GM21529 (cell line): ENCODE results near the gene SPACA6.
A peak's percentile ranks its signal among the peaks of the same experiment; 100 is the strongest.

Source experiments
- ATAC-seq: cut with Tn5 transposase; IDR thresholded peaks from one replicate; pipeline ENCODE4 v1.9.1; 2021; ENCODE audit not compliant: unreplicated experiment

The SPACA6 gene

DNA sequence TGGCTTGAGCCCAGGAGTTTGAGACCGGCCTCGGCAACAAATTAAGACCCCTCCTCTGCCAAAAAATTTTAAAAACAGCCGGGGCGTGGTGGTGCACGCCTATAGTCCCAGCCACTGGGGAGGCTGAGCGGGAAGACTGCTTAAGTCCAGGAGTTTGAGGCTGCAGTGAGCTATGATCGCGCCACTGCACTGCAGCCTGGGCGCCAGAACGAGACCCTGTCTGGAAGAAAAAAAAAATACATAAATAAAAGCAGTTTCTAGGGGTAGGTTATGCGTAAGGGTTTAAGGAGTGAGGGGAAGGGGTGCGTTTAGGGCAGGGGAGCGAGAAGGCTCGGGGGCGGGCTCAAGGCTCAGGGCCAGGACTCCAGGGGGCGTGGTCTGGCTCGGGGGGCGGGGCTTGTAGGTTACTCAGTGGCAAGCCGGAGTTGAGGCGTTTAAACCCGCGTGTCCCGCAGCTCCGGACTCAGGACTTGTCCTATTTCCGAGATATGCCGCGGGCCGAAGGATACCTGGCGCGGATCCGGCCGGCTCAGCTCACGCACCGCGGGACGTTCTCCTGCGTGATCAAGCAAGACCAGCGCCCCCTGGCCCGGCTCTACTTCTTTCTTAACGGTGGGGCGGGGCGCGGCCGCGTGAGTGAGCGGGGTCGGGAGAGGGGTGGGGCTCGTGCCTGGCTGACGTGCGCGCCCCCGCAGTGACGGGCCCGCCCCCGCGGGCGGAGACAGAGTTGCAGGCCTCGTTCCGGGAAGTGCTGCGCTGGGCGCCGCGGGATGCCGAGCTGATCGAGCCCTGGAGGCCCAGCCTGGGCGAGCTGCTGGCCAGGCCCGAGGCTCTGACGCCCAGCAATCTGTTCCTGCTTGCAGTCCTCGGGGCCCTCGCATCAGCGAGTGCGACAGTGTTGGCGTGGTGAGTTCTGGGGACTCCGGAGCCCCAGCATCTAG is 10.7 kb downstream of the SPACA6 start:
- peak; percentile 87 for ATAC-seq

DNA sequence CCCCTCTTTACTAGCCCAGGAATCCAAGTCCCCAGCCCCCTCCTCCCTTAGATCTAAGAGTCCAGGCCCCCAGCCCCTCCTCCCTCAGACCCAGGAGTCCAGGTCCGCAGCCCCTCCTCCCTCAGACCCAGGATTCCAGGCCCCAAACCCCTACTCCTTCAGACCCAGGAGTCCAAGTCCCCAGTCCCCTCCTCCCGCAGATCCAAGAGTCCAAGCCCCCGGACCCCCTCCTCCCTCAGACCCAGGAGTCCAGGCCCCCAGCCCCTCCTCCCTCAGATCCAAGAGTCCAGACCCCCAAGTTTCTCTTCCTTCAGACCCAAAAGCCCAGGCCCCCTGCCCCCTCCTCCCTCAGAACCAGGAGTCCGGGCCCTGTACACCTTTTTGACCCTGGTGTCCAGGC is 11.5 kb downstream of the SPACA6 start:
- ATAC-seq: no peak

DNA sequence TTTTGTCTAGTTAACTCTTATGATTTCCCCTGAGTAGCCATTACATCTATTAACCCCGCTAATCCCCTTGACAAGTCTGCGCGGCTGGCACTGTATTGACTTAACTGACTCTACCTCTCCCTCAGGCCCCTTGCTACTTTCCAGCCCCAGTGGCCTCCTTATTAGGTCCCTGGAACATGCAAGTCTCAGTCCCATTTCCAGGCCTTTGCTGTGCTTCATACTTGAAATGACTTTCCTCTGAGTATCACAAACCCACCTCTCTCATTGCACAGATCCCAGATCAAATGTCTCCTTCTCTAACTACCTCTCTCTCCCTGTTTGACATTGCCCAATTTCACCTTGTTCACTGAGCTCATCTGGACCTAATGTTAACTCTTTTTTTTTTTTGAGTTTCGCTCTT is 13.2 kb downstream of the SPACA6 start:
- ATAC-seq: no peak

DNA sequence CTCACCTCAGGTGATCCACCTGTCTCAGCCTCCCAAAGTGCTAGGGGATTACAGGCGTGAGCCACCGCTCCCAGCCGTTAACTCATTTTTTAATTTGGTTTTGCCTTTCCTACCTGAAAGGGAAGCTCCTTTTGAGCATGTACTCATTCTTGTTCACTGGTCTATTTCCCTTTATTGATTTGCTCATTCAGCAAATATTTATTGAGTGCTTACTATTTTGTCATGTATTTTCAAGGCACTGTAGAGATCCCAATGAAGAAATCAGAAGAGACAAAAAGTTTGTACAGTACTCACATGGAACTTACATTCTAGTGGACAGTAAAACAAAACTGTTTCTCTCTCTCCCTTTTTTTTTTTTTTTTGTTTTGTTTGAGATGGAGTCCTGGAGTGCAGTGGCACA is 13.8 kb downstream of the SPACA6 start:
- ATAC-seq: no peak

GRCh38 chr19:51708811-51709210 is 15.7 kb downstream of the SPACA6 start:
- ATAC-seq: no peak

DNA sequence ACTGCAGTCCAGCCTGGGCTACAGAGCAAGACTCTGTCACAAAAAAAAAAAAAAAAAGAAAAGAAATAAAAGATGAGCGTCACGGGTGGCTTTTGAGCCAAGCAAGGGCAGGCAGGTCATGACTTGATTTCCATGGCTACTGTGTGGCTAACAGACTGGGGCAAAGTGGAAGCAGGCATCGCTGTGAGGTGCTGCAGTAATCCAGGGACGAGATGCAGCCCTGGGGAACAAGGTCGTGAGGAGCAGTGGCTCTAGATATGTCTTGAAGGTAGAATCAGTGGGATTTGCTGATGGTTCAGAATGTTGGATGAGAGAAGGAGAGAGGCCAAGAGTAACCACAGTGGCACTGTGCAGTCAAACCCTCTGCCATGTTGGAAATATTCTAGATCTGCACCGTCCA is 16.4 kb downstream of the SPACA6 start:
- ATAC-seq: no peak

GRCh38 chr19:51710163-51710562 is 17.0 kb downstream of the SPACA6 start:
- no peak for ATAC-seq

DNA sequence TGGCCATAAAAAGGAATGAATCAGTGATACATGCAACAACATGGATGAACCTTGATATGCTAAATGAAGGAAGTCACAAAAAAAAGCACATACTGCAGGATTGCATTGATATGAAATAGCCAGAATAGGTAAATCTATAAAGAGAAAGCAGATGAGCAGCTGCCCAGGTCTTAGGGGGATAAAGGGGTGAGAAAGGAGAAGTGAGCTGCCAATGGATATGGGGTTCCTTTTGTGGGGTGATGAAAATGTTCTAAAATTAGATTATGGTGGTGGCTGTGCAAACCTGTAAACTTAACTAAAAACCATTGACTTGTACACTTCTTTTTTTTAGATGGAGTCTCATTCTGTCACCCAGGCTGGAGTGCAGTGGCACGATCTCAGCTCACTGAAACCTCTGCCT is 18.6 kb downstream of the SPACA6 start:
- no peak for ATAC-seq

- ATAC-seq: no peak
Observed at GRCh38 chr19:51712461-51713081, 19.4 kb downstream of the SPACA6 start.

DNA sequence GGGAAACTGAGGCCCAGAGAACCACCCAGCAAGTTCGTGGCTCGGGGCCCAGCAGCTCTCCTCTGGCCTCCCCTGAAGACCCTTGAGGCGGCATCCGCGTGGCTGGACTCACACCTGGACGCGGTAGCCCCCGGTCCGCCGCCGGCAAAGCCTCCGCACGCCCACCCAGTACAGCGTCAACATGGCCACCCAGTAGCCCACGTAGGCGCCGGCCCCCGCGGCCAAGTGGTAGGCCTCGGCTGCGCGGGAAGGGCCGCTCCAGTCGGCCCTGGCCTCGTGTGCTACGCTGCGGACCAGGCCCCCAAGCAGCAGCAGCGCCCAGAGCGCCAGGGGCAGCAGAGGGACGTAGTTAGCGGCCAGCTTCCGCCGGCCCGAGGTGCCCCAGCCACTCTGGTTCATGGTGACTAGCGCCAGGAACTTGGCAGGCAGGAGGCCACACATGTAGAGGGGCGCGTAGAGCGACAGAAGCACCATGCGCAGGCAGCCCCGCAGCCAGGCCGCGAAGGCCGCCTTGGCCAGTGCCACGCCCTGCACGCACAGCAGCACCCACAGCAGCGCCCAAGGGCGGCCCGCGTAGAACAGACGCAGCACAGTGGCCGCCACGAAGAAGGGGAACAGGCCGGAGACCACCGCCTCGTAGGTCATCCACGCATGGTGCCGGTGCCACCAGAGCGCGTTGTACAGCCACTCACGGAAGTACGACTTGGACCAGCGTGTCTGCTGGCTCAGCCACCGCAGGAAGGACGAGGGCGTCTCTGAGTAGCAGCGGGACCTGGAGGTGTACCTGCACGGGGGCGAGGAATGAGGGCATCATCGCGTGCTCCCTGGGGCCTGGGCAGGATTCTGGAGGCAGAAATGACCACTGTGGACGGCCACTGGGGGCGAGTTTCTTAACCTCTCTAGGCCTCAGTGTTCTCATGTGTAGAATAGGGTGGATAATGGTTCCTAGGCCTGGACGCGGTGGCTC is 20.5 kb downstream of the SPACA6 start:
- ATAC-seq: no peak

DNA sequence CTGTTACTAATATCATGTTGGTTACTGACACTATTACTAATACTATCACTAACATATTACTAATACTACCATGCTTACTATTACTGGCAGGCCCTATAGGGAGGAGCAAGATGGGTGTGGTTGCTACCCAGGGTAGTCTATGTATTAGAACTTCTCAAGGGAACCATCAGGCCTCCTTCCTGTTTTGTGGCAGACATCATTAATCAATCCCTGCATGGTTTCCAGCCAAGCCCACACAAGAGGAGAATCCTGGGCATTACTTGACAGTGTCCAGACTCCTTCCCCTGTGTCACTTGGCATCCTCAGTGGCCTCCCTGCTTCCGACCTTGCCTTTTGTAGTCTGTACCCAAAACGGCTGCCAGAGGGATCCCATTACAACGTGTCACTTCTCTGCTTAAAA is 21.7 kb downstream of the SPACA6 start:
- no peak for ATAC-seq

DNA sequence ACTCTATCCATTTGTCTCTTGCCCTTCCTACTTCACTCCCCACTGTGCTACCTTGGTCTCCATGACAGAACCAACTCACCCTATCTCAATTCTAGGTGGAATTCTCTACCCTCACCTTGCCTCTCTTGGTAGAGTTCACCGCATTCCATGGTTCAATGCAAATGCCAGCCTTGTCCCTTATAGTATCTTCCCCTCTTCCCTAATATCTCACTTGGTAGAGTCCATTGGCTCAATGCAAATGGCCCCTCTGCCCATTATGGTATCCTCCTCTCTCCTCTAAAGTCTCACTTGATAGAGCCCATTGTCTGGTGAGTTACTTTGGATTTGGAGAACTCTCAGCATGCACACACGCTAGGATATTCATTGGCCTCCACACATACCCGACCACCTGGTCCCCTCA is 22.7 kb downstream of the SPACA6 start:
- ATAC-seq: no peak

DNA sequence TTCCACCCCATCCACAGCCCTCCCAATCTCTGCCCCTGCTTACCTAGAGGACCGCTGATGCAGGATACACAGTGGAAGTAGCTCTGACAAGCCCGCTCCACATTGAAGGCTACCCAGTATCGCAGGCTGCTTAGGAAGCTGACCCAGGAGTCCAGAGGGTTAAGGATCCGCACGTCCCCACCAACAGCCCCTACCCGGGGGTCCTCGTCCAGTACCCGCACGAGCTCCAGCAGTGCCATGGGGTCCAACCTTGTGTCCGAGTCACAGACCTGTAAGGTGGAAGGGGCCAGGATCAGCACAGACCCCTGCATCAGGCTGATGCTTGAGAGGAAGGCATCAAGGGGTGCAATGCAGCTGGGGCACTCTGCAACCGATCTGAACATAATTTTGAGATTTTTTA is 23.8 kb downstream of the SPACA6 start:
- no peak for ATAC-seq

DNA sequence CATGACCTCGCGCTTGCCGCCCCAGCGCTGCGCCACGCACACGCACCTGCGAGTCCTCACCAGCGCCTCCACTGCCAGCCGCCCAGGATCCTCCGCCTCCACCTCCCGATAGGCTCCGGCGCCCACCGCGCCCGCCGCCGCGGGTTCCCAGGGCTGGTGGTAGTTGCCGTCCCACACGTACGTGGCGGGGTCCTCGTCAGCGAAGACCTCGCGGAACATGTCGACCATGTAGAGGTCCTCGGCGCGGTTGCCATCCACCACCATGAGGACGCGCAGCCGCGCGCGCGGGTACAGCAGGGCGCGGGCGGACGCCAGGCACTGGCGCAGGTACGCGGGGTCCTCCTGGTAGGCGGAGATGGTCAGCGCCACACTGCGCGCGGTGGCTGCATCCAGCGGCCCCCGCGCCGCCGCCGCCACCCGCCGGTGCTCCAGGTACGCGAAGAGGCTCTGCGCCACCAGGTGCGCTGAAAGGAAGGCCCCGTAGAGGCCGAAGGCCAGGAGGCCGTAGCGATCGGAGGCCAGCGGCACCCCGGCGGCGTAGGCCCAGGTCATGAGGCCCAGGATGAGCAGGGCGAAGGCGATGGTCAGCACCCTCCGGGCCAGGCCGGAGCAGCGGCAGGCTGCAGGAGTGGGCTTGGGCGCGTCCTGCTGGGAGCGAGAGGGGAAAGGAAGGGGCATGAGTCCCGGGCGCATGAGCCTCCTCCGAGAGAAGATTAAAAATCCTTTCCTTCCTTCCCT is 26.3 kb downstream of the SPACA6 start:
- ATAC-seq: no peak

DNA sequence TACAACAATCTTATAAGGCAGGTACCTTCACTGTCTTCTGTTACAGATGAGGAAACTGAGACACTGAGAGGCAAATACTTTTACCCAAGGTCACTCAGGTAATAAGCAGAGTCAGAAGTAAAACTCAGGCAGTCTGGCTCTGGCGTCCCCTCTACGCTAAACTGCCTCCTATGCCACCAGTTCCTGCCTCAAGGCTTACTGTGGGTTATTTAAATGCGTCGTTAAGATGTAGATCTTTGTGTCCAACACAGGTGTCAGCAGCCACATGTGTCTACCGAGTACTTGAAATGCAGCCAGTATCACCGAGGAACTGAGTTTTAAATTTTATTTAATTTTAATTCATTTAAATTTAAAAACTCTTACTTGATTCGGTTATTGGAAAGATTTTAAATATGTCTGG is 28.8 kb downstream of the SPACA6 start:
- no peak for ATAC-seq

GRCh38 chr19:51722492-51722891 is 29.4 kb downstream of the SPACA6 start:
- no peak for ATAC-seq

GRCh38 chr19:51724543-51724942 is 31.4 kb downstream of the SPACA6 start:
- ATAC-seq: no peak

GRCh38 chr19:51726049-51726448 is 32.9 kb downstream of the SPACA6 start:
- no peak for ATAC-seq

DNA sequence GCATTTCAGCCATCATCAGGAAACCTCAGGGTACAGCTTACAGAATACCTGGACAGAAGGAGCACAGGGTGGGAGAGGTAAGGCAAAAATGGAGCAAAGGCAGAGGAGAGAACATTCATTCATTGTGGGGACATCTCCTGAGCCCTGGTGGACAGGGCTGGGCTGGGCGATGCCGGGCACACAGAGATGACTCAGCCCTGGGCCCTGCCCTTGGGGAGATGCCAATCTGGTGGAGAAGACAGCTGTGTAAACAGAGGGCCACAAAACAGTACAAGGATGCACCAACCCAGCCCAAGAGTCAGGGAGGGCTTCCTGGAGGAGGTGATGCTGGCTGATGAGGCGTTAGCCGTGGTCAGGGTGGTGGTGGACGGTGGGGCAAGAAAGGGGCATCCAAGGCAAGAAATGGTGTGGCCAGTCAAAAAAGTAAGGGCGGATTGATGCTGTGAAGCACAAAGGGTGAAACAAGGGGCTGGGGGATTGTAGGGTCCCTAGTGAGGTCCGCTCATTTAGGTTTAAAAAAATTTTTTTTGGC is 34.3 kb downstream of the SPACA6 start:
- no peak for ATAC-seq

GRCh38 chr19:51729781-51730180 is 36.7 kb downstream of the SPACA6 start:
- ATAC-seq: no peak
